ENCODE data around the gene LHX3. TPM values are rescaled to one million over a fixed set of nuclear protein-coding genes. Genes with fewer than 3 reads are reported as not detected.

LHX3 gene
- total and polyA plus RNA-seq, 2 donors: not detected

DNA sequence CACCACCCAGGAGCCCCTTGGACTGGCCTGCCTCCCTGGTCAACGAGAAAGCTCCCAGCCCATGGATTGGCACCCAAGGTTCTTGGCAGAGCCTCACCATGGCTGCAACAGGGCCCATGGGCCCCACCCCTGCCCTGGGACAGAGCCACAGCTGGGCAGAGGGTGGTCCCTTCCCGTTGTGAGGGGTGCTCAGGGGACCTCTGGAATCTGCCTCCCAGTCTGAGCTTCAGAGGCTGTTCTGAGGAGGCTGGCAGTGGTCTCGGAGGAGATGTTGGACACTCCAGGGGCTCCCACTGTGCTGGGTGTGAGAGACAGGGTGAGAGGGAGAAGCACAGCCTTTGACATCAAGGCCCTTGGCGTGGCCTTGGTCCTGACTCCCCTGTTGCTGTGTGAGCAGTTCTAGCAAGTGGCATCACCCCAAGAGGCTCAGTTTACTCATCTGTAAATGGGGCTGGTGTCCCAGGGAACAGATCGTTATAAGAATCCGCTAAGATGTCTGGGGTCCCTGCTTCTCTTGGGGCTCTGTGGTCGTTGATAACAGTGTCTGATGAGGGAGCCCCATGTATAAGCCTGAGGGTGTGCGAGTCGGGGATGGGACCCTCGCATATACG, 33.0 kb downstream of the LHX3 start:
- Histone ChIP-seq H3K36me3 (ENCODE audit: insufficient read depth) (no peaks in the 10 kb centered on the region), H3K4me3 (ENCODE audit: low read depth, low read length) (no peak overlapping the region), H3K4me1 (ENCODE audit: insufficient read depth) (no peaks in the 10 kb centered on the region), H3K27ac (ENCODE audit: low read depth) (no peak overlapping the region)
- WGBS: 70% methylated on average over 11 of the region's 11 CpGs
- DNase-seq (ENCODE audit: extremely low spot score): no peak

DNA sequence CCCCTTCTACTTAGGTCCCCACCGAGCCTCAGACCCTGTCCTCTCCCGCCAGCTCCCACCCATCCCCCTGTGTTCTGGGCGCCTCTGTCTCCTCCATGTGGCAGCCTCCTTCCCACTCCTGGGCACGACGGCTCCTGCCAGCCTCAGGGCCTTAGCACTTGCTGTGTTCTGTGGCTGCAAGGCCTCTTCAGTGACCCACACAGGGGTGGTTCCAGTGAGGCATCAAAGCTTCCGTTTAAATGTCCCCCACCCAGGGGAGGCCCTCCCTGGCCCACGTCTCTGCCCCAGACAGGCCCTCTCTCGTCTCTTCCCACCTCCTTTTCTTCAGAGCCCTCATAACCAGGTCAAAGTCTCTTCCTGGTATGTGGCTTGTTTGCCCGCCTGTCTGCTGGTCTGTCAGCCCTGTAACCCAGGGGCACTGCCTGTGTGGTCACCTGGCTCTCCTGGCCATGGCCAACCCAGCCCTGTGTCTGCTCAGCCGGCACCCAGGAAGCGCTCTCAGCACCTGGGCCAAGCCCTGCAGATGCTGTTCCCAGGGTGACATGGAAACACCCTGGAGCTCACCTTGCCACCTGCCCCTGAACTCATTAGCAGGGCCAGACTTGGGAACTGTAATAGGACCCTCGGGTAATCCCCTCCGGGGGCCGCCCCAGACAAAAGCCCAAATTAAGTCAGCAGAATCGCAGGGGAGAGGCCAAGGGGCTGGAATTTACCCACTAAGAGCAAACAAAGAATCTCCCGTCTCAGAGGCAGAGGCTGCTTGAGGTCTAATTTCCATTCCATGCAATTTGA, 33.7 kb downstream of the LHX3 start:
- 48% methylated on average over 16 of the region's 16 CpGs for WGBS
- H3K4me3 ChIP-seq (ENCODE audit: low read depth, low read length): no peak overlapping the region
- no peaks in the 10 kb centered on the region for H3K36me3 ChIP-seq (ENCODE audit: insufficient read depth)
- no peak for DNase-seq (ENCODE audit: extremely low spot score)
- no peak overlapping the region for H3K27ac ChIP-seq (ENCODE audit: low read depth)
- no peaks in the 10 kb centered on the region for H3K4me1 ChIP-seq (ENCODE audit: insufficient read depth)

DNA sequence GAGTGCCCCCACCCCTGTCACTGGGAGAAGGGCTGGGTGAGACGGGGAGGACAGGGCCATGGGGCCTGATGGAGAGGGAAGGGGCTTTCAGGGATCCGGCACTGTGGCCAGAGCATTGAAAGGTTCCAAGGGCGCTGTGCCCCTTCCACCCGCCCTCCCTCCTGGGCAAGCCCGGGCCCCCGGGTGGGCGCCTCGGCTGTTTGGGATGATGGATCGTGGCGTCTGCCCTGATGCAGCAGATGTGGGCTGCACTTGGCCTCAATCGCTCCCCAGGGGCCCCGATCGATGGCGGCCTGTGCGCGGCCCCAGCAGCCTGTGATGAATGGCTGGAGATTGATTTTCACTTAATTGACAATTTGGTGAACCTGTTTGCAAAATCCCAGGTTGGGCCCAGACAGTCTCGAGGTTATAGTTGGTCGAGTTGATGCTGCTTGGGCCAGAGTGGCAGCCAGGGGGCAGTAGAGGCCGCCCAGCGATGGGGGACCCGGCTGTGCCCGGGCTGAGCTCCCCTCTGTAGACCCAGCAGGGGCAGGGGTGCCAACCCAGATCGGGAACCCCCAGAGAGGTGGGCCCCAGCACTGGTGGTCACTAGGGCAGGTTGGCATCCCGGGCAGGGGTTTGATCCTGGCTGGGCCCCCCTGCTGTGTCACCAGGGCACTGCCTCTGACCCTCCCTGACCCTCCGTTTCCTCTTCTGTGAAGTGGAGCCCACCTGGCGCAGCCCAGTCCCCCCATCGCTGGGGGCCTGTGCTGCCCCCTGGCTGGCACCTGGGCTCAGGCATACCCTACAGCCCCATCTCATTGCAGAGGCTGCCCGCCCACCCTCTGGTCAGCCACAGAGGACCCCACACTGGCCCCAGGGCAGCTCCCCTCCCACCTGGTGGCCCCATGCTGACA, 34.7 kb downstream of the LHX3 start:
- no peak for DNase-seq (ENCODE audit: extremely low spot score)
- Histone ChIP-seq H3K4me1 (ENCODE audit: insufficient read depth) (no peaks in the 10 kb centered on the region), H3K27ac (ENCODE audit: low read depth) (no peak overlapping the region), H3K4me3 (ENCODE audit: low read depth, low read length) (no peak overlapping the region), H3K36me3 (ENCODE audit: insufficient read depth) (no peaks in the 10 kb centered on the region)
- WGBS: 49% methylated on average over 28 of the region's 28 CpGs

DNA sequence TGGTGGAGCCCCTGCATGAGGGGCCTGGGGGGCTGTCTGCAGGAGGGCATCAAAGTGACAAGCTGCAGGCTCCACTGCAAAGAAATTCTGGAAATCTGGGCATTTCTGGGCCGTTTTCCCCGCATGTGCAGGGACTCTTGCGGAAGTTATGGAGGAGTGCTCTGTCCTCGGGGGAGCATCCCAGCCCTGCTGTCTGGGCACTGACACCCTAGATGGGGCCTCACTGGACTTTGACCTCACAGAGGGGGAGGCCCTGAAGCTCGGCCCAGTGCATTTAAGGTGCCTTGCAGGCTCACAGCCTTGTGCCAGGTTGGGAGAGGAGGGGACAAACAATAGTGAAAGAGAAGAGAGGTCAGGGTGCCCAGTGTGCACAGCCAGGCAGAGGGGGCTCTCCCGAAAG, 35.4 kb downstream of the LHX3 start:
- no peak for DNase-seq (ENCODE audit: extremely low spot score)
- no peak overlapping the region for H3K27ac ChIP-seq (ENCODE audit: low read depth)
- no peaks in the 10 kb centered on the region for H3K4me1 ChIP-seq (ENCODE audit: insufficient read depth)
- no peaks in the 10 kb centered on the region for H3K36me3 ChIP-seq (ENCODE audit: insufficient read depth)
- WGBS: 60% methylated on average over 6 of the region's 6 CpGs
- H3K4me3 ChIP-seq (ENCODE audit: low read depth, low read length): no peak overlapping the region

DNA sequence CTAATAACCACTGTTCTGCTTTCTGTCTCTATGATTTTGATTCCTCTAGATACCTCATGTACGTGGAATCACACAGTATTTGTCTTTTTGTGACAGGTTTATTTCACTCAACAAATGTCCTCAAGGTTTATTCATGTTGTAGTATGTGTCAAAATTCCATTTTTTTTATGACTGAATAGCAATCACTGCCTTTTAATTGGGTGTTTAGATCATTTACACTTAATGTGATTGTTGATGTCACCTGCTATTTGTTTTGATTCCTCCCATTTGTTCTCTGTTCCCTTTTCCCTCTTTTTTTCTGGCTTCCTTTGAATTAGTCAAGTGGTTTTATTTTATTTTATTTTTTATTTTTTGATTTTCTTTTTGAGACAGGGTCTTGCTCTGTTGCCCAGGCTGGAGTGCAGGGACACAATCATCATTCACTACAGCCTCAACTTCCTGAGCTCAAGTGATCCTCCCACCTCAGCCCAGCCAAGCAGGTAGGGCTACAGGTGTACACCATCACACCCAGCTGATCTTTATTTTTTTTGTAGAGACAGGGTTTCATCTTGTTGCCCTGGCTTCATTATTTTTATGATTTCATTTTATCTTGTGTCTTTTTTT, 41.6 kb downstream of the LHX3 start:
- H3K36me3 ChIP-seq (ENCODE audit: insufficient read depth): no peaks in the 10 kb centered on the region
- no peaks in the 10 kb centered on the region for H3K4me1 ChIP-seq (ENCODE audit: insufficient read depth)
- no peak overlapping the region for H3K4me3 ChIP-seq (ENCODE audit: low read depth, low read length)
- no peak for DNase-seq (ENCODE audit: extremely low spot score)
- H3K27ac ChIP-seq (ENCODE audit: low read depth): no peak overlapping the region
- WGBS: 45% methylated on average over 1 of the region's 1 CpG

GRCh38 chr9:136160995-136161610, 43.8 kb downstream of the LHX3 start:
- Histone ChIP-seq H3K4me1 (ENCODE audit: insufficient read depth) (no peaks in the 10 kb centered on the region), H3K4me3 (ENCODE audit: low read depth, low read length) (no peak overlapping the region), H3K27ac (ENCODE audit: low read depth) (no peak overlapping the region), H3K36me3 (ENCODE audit: insufficient read depth) (no peaks in the 10 kb centered on the region)
- no peak for DNase-seq (ENCODE audit: extremely low spot score)
- WGBS: 61% methylated on average over 10 of the region's 10 CpGs

GRCh38 chr9:136160381-136160841, 44.5 kb downstream of the LHX3 start:
- no peaks in the 10 kb centered on the region for H3K36me3 ChIP-seq (ENCODE audit: insufficient read depth)
- 63% methylated on average over 12 of the region's 12 CpGs for WGBS
- H3K4me1 ChIP-seq (ENCODE audit: insufficient read depth): no peaks in the 10 kb centered on the region
- no peak overlapping the region for H3K27ac ChIP-seq (ENCODE audit: low read depth)
- no peak overlapping the region for H3K4me3 ChIP-seq (ENCODE audit: low read depth, low read length)
- no peak for DNase-seq (ENCODE audit: extremely low spot score)

DNA sequence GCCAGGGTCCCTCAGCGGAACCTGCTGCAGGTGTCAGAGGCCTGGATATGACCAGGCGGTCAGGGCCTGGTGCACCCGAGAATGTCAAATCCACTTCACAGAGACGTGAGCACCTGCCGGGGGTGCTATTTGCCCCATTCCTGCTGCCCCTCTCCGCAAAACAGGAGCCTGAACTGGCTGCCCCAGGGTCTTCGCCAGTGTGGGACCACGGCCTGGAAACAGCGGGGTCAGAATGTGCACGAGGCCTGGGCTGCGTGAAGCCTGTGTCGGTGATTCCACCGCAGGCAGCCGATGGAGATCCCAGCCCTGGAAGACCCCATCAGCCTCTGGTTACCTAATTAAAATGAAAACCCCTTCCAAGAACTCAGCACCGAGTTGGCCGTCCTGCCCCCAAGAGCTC, 45.1 kb downstream of the LHX3 start:
- H3K4me3 ChIP-seq (ENCODE audit: low read depth, low read length): no peak overlapping the region
- H3K36me3 ChIP-seq (ENCODE audit: insufficient read depth): no peaks in the 10 kb centered on the region
- no peaks in the 10 kb centered on the region for H3K4me1 ChIP-seq (ENCODE audit: insufficient read depth)
- DNase-seq (ENCODE audit: extremely low spot score): no peak
- no peak overlapping the region for H3K27ac ChIP-seq (ENCODE audit: low read depth)
- 89% methylated on average over 16 of the region's 16 CpGs for WGBS

DNA sequence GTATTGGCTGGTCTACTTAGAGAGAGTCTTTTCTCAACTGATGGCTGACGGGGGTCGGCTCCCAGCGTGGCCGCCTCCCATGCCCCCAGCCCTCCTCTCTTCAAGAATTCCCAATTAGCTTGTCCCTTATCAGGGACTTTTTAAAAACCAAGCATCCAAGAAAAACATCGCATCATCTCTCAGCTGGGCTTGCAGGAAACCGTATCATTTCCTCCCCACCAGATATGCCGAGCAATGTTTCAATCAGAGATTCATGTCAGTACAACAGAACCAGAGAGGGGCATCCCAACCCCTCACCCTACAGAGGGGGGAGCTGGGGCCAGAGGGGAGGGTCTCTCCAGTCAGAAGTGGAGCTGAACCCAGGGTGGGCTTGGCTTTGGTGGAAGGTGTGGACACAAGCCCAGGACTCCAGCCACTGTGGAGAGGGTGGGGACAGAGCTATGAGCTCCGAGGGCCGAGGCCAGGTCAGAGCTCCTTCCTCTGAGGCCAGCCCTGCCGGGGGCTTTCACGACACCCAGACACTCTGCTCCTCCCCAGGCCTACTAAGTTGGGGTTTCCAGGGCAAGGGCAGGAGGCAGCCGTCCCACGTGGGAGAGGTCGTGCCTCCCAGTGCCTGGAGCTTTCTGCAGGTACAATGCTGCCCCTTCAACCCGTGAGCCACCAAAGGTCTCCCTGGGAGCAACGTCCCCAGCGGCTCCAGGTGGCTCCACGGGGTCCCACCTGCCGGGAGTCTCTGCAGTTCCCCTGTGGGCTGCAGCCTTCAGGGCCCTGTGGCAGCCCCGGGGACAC, 47.3 kb downstream of the LHX3 start:
- no peaks in the 10 kb centered on the region for H3K4me1 ChIP-seq (ENCODE audit: insufficient read depth)
- H3K36me3 ChIP-seq (ENCODE audit: insufficient read depth): no peaks in the 10 kb centered on the region
- H3K27ac ChIP-seq (ENCODE audit: low read depth): no peak overlapping the region
- no peak overlapping the region for H3K4me3 ChIP-seq (ENCODE audit: low read depth, low read length)
- DNase-seq (ENCODE audit: extremely low spot score): no peak
- 55% methylated on average over 20 of the region's 20 CpGs for WGBS

DNA sequence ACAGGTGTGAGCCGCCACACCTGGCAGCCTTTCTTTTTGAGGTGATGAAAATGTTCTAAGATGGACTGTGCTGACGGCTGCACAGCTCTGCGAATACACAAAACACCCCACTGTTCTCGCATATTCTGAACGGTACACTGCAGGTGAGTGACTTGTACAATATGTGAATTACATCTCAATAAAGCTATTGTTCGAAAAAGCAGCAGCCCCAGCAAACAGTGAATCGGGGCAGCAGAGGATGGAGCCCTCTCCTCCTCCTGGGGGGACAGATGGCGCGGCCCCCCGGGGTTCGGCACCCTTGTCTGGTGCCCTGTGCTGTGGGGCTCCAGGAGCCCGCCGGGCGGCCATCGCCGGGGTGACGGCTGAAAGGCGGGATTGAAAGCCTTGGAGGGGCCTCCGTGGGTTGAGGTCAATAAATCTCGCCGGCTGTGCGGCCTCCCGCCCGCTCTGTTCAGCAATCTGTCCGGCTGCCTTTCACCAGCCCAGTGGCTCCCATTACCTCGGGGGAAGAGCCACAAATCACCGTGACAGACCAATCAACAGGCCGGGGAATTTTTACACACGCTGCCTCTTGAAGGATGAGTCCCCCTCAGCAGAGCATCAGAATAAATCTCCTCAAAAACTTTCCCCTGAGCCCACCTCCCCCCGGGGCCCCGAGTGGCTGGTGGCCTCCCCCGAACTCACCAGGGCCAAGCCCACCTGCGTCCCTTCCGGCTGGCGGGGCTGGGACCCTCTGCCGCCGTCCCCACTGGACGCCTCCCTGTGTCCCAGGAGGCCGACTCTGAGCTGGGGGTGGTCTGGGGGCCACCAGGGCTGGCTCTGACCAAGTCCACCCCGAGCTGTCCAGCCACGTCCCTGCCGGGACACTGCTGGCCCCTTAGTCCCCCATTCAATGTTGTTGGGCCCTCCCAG, 48.5 kb downstream of the LHX3 start:
- Histone ChIP-seq H3K4me3 (ENCODE audit: low read depth, low read length) (no peak overlapping the region), H3K27ac (ENCODE audit: low read depth) (no peak overlapping the region), H3K4me1 (ENCODE audit: insufficient read depth) (no peaks in the 10 kb centered on the region), H3K36me3 (ENCODE audit: insufficient read depth) (no peaks in the 10 kb centered on the region)
- 52% methylated on average over 42 of the region's 42 CpGs for WGBS
- no peak for DNase-seq (ENCODE audit: extremely low spot score)

DNA sequence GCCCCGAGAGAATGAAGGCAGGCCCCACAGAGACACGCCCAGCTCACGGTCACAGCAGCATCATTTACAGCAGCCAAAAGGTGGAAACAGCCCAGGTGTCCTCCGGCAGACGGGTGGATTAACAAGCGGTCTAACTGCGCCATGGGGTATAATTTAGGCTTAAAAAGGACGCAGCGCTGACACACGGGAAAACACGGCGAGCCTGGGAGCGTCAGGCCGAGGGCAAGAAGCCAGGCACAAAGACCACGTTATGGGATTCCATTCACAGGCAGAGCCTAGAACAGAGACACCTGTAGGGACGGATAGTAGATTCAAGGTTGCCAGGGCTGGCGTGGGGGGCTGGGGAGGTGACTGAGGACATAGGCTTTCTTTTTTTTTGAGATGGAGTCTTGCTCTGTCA, 49.4 kb downstream of the LHX3 start:
- H3K36me3 ChIP-seq (ENCODE audit: insufficient read depth): no peaks in the 10 kb centered on the region
- H3K4me3 ChIP-seq (ENCODE audit: low read depth, low read length): no peak overlapping the region
- no peak overlapping the region for H3K27ac ChIP-seq (ENCODE audit: low read depth)
- 81% methylated on average over 17 of the region's 17 CpGs for WGBS
- DNase-seq (ENCODE audit: extremely low spot score): no peak
- H3K4me1 ChIP-seq (ENCODE audit: insufficient read depth): no peaks in the 10 kb centered on the region

DNA sequence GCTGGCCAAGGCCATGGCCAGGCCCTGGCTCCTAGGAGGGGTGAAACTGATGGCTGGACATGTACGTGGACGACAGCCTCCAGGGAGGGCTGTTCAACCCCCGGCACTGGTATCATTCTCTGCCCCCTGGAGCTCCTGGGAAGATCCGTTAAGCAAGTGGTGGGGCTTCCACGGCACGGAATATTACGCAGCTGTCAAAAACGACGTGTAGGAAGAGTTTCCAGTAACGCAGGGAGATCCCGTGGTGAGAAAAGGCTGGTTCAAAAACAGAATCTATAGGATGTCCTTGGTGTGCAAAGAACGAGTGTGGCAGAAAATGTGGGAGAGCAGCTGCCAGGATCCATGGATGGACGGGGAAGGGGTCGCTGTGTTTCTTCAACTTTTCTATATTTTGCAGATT, 50.0 kb downstream of the LHX3 start:
- 92% methylated on average over 14 of the region's 14 CpGs for whole genome bisulfite sequencing
- H3K36me3 ChIP-seq (ENCODE audit: insufficient read depth): no peaks in the 10 kb centered on the region
- H3K4me1 ChIP-seq (ENCODE audit: insufficient read depth): no peaks in the 10 kb centered on the region
- no peak overlapping the region for H3K4me3 ChIP-seq (ENCODE audit: low read depth, low read length)
- no peak for DNase-seq (ENCODE audit: extremely low spot score)
- no peak overlapping the region for H3K27ac ChIP-seq (ENCODE audit: low read depth)

Measured in urinary bladder (tissue), 4 donors.